Esophagus squamous epithelium (tissue), 4 donors: ENCODE data around the gene SLC9A2.

ENCODE experiments used
- POLR2A ChIP-seq, 4 donors: fragments of 450-650 bp; IDR thresholded peaks; one replicate each; pipeline ENCODE4 v1.6.1; 2017; ENCODE audit warnings: antibody characterized with exemption in 4 of 4, mild to moderate bottlenecking in 4 of 4, moderate library complexity in 3 of 4
- TF ChIP-seq, protein P1 (sequence below), 6 experiments: fragments of 450-650 bp in 4 of 6; fragments of 200-600 bp in 2 of 6; sonication (generic) in 2 of 6; IDR thresholded peaks; one replicate each; pipeline ENCODE4 v1.5.1; 2016 to 2019; ENCODE audit warnings: antibody characterized with exemption in 6 of 6, mild to moderate bottlenecking in 4 of 6, moderate library complexity in 4 of 6

DNA sequence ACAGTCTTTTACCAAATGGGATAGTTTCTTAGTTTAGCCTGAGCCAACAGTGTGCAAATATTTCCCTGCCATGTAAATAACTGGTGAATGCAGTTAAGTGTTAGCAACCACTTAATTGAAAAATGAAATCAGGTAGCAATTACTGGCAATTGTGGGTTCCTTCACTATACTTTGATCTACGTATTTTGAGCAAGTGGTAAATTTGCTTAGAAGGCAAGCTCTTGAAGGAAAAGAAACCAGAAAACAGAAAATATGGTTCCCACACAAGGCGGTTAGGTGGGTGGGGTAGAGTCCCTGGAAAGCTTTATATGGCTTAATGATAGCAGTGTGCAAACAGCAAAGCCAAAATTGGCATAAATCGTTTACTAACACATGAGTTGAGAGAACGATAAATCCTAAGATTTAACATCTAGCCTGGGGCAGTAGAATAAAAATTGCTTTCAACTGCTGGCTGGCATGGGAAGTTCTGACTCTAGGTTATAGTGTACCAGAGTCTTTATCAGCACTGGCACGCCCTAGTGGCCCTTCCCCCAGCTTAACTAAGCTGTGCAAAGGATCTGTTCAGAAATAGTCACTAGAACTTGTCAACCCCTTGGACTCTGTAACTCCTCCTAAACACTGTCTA, 17.0 kb downstream of the SLC9A2 start:
- TF ChIP-seq, protein P1, sequence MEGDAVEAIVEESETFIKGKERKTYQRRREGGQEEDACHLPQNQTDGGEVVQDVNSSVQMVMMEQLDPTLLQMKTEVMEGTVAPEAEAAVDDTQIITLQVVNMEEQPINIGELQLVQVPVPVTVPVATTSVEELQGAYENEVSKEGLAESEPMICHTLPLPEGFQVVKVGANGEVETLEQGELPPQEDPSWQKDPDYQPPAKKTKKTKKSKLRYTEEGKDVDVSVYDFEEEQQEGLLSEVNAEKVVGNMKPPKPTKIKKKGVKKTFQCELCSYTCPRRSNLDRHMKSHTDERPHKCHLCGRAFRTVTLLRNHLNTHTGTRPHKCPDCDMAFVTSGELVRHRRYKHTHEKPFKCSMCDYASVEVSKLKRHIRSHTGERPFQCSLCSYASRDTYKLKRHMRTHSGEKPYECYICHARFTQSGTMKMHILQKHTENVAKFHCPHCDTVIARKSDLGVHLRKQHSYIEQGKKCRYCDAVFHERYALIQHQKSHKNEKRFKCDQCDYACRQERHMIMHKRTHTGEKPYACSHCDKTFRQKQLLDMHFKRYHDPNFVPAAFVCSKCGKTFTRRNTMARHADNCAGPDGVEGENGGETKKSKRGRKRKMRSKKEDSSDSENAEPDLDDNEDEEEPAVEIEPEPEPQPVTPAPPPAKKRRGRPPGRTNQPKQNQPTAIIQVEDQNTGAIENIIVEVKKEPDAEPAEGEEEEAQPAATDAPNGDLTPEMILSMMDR (IDR thresholded peaks at IDR 0.05) = no peak
- no peak for TF ChIP-seq POLR2A (IDR thresholded peaks at IDR 0.05)
